OCI-LY1 (cell line): ENCODE results near the gene RAB4A.

ENCODE experiments used
- H2AFZ ChIP-seq: fragments of 200-600 bp; sonication (generic), shearing (Covaris generic); 2 replicates; pipeline ENCODE4 v1.6.0; 2014; ENCODE audit warnings: antibody characterized with exemption, mild to moderate bottlenecking, low read length
- H3F3A ChIP-seq: fragments of 200-600 bp; sonication (generic), shearing (Covaris generic); 2 replicates; pipeline ENCODE4 v1.6.0; 2014; ENCODE audit warnings: mild to moderate bottlenecking, antibody characterized with exemption, low read length, moderate library complexity; ENCODE audit not compliant: insufficient read depth
- H3K27ac ChIP-seq: fragments of 200-600 bp; sonication (generic); 2 replicates; pipeline ENCODE4 v1.5.1; 2014; ENCODE audit warnings: low read length, mixed run types, mild to moderate bottlenecking, low read depth; ENCODE audit not compliant: poor library complexity, severe bottlenecking
- H3K27me3 ChIP-seq: fragments of 200-600 bp; sonication (generic); 2 replicates; pipeline ENCODE4 v1.6.0; 2014; ENCODE audit warnings: antibody characterized with exemption, mild to moderate bottlenecking, low read length, moderate library complexity; ENCODE audit not compliant: insufficient read depth
- H3K36me3 ChIP-seq: fragments of 200-600 bp; sonication (generic); 2 replicates; pipeline ENCODE4 v1.6.1; 2014; ENCODE audit warnings: mild to moderate bottlenecking, antibody characterized with exemption, low read length, moderate library complexity, mixed read lengths; ENCODE audit not compliant: insufficient read depth
- H3K4me1 ChIP-seq: fragments of 200-600 bp; sonication (generic); 2 replicates; pipeline ENCODE4 v1.5.1; 2014; ENCODE audit warnings: mild to moderate bottlenecking, low read length, moderate library complexity; ENCODE audit not compliant: insufficient read depth, severe bottlenecking
- H3K4me2 ChIP-seq: fragments of 200-600 bp; sonication (generic), shearing (Covaris generic); 2 replicates; pipeline ENCODE4 v1.6.1; 2014; ENCODE audit warnings: low read length
- H3K4me3 ChIP-seq: fragments of 200-600 bp; sonication (generic); 2 replicates; pipeline ENCODE4 v1.5.1; 2014; ENCODE audit warnings: low read length, low read depth, mild to moderate bottlenecking, mixed read lengths; ENCODE audit not compliant: poor library complexity, severe bottlenecking
- H3K79me2 ChIP-seq: fragments of 200-600 bp; shearing (Covaris generic); 2 replicates; pipeline ENCODE4 v1.6.1; 2016; ENCODE audit warnings: mixed run types, low read length, mixed read lengths; ENCODE audit not compliant: insufficient read depth
- H3K9ac ChIP-seq: fragments of 200-600 bp; sonication (generic), shearing (Covaris generic); 2 replicates; pipeline ENCODE4 v1.6.1; 2014; ENCODE audit warnings: mild to moderate bottlenecking, low read length, mixed read lengths
- H3K9me2 ChIP-seq: fragments of 200-600 bp; sonication (generic), shearing (Covaris generic); 2 replicates; pipeline ENCODE4 v1.6.1; 2014; ENCODE audit warnings: low read depth, mild to moderate bottlenecking, low read length, mixed read lengths
- H3K9me3 ChIP-seq: fragments of 200-600 bp; shearing (Covaris generic); 2 replicates; pipeline ENCODE4 v1.6.1; 2014; ENCODE audit warnings: low read length, mixed read lengths
- H4K20me1 ChIP-seq: fragments of 200-600 bp; sonication (generic), shearing (Covaris generic); 2 replicates; pipeline ENCODE4 v1.6.0; 2016; ENCODE audit warnings: mild to moderate bottlenecking, low read length; ENCODE audit not compliant: insufficient read depth
- CTCF ChIP-seq: fragments of 200-600 bp; sonication (generic), shearing (Covaris generic); IDR thresholded peaks from 2 replicates; pipeline ENCODE4 v1.5.1; 2017; ENCODE audit warnings: mild to moderate bottlenecking, antibody characterized with exemption, low read length, moderate library complexity, mixed read lengths
- EZH2 ChIP-seq: fragments of 200-600 bp; sonication (generic), shearing (Covaris generic); IDR thresholded peaks from 2 replicates; pipeline ENCODE4 v1.8.0; 2017; ENCODE audit warnings: borderline replicate concordance, mixed run types, mild to moderate bottlenecking, antibody characterized with exemption, low read length, moderate library complexity, mixed read lengths

The RAB4A gene

GRCh38 chr1:229340496-229340895, 69.6 kb downstream of the RAB4A start:
- H3K27ac ChIP-seq: peak overlapping the region; percentile 61
- H3K9me3 ChIP-seq: no peaks in the 10 kb centered on the region
- H3K9me2 ChIP-seq: no peaks in the 10 kb centered on the region
- TF ChIP-seq CTCF: no peak
- TF ChIP-seq EZH2: no peak
- H3K36me3 ChIP-seq: peaks cover 2% of the 10 kb centered on the region
- peaks cover 59% of the 10 kb centered on the region for H3K4me1 ChIP-seq
- H3K4me3 ChIP-seq: peak overlapping the region; percentile 74
- H3F3A ChIP-seq: no peaks in the 10 kb centered on the region
- peaks cover 39% of the 10 kb centered on the region for H3K79me2 ChIP-seq
- H4K20me1 ChIP-seq: no peaks in the 10 kb centered on the region
- H3K4me2 ChIP-seq: peak overlapping the region; percentile 68
- H3K9ac ChIP-seq: peak overlapping the region; percentile 73; the same call in 1 of the 2 replicates
- no peak overlapping the region for H2AFZ ChIP-seq
- H3K27me3 ChIP-seq: peaks cover 6% of the 10 kb centered on the region; the same call in 1 of the 2 replicates

DNA sequence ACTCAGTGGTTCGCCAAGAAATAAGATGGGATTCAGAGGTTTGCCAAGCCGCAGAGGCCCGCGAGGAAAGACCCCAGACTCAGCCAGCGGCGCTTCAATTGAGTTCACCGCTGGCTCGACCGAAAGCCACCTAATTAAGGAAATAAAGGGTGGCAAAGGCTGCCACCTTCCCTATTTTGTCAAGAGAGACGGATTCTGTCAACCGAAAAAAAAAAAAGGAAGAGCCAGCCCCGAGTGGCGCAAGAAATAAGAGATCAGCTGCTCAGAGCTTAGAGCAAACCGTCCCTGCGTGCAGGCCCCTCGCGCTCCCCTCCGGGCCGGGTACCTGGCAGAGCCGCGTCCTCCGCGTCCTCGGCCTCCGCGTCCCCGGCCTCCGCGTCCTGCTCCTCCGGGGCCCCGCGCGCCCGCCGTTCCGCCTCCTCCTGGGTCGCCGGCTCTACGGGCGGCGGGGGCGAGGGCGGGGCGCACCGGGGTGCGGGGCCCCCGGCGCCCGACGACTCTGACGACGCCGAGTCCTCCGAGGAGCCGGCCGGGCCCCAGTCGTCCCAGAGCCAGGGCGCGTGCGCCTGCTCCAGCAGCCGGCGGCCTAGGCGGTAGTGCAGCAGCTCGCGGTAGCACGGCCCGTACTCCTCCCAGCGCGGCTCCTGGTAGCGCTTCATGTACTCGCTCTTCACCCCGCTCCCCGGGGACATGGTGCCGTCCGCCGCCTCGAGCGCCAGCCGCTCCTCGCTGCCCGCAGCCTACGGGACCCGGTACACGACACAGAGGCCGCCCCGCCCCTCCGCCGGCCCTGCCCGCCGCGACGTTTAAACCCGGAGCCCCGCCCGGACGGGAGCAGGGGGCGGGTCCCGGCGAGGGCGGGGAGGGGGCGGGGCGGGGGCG, 71.1 kb downstream of the RAB4A start:
- Histone ChIP-seq H4K20me1 (no peaks in the 10 kb centered on the region), H3K9me3 (no peaks in the 10 kb centered on the region), H3K27me3 (peaks cover 6% of the 10 kb centered on the region; the same call in 1 of the 2 replicates), H3K9me2 (no peaks in the 10 kb centered on the region), H3K4me3 (peak overlapping the region; percentile 74), H2AFZ (no peak overlapping the region), H3K27ac (peak overlapping the region; percentile 61), H3K4me2 (peak overlapping the region; percentile 68), H3K4me1 (peaks cover 49% of the 10 kb centered on the region), H3F3A (no peaks in the 10 kb centered on the region), H3K9ac (peak overlapping the region; percentile 76), H3K79me2 (peaks cover 29% of the 10 kb centered on the region), H3K36me3 (no peaks in the 10 kb centered on the region; the same call in 1 of the 2 replicates)
- TF ChIP-seq CTCF: no peak
- no peak for TF ChIP-seq EZH2

DNA sequence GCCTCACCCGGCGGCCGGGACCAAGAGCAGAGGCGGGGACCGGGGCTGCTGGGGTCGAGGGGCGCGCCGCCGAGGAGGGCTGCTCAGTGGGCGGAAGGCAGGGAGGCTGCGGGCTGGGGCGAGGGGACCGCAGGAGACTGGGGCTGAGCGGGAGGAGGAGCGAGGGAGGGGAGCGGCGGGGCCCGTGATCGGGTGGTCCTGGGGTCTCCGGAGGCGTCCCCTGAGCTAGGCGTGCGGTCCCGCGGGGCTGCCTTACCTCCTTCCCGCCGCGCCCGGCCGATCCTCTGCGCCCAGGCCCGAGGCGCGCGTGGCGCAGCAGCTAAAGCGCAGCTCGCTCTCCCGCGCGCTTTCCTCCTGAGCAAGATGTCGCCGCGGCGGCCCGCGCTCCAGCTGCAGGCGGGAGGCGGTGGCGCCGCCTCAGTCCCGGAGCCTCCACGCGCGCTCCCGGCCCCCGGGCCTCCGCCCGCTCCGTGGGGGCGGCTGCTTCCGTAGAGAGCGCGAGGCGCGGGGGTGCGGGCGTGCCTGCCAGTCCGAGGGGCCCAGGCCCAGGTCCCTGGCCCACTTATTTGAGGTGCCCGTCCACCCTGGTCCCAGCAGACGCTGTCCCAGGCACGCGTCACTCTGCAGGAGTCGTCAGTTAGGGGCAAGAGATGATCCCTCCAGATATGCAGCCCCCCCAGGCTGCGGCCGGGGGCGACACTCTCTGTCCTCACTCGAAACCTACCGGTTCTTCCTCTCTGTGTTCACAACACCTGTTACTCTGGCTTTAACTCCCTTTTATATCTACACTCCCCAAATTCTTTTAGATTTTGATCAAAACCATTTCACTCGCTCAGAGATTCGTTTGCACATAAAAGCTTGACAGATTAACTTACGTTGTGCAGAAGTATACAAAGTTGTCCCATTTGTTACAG, 72.0 kb downstream of the RAB4A start, which contains the start of gene CCSAP:
Gene CCSAP (minus strand): TSS at position 392 of the 914 bp plus-strand sequence. CDS start 582 bp downstream, outside the sequence.
- peaks cover 42% of the 10 kb centered on the region for H3K4me1 ChIP-seq
- H3K4me2 ChIP-seq: peak within 1 kb of the TSS; percentile 68
- H3F3A ChIP-seq: no peaks in the 10 kb centered on the region
- H3K79me2 ChIP-seq: peaks cover 22% of the 10 kb centered on the region
- H3K27ac ChIP-seq: peak within 1 kb of the TSS; percentile 61
- peaks cover 6% of the 10 kb centered on the region; the same call in 1 of the 2 replicates for H3K27me3 ChIP-seq
- H4K20me1 ChIP-seq: no peaks in the 10 kb centered on the region
- H3K36me3 ChIP-seq: no peaks in the 10 kb centered on the region; the same call in 1 of the 2 replicates
- H3K9me3 ChIP-seq: no peaks in the 10 kb centered on the region
- no peaks in the 10 kb centered on the region for H3K9me2 ChIP-seq
- TF ChIP-seq EZH2 (no peak), CTCF (no peak)
- peak within 1 kb of the TSS; percentile 74 for H3K4me3 ChIP-seq
- peak within 1 kb of the TSS; percentile 76 for H3K9ac ChIP-seq
- no peak within 1 kb of the TSS for H2AFZ ChIP-seq
